OCI-LY7 (cell line): ENCODE measurements around the gene UMAD1. TPM values are rescaled to one million over a fixed set of nuclear protein-coding genes. Genes with fewer than 3 reads are reported as not detected.

Source experiments
- BruUV-seq: library from RNA; stranded (reverse); fragments of 400-500 nt; replicated peaks from 2 replicates; lab custom pipeline; 2021; lab: Mats Ljungman, UMichigan
- CTCF ChIA-PET: fragments of 300-600 bp; sonication (Branson Sonifier 250); formaldehyde crosslinking; loops from one replicate; lab custom pipeline; 2022; ENCODE audit warnings: antibody characterized with exemption; ENCODE audit not compliant: unreplicated experiment; lab: Charles Lee
- POLR2A ChIA-PET: fragments of 300-600 bp; sonication (Branson Sonifier 250); formaldehyde crosslinking; loops from one replicate; lab custom pipeline; 2022; ENCODE audit warnings: antibody characterized with exemption; lab: Charles Lee
- DNase-seq: peaks from one replicate; pipeline ENCODE4 v3.0.0-alpha.2; 2015; ENCODE audit warnings: low spot score
- H2AFZ ChIP-seq: fragments of 200-600 bp; sonication (generic), shearing (Covaris generic); 2 replicates; pipeline ENCODE4 v1.6.1; 2014; ENCODE audit warnings: mild to moderate bottlenecking, antibody characterized with exemption, low read length, moderate library complexity
- H3K27ac ChIP-seq: fragments of 200-600 bp; sonication (generic); 2 replicates; pipeline ENCODE4 v1.5.1; 2014; ENCODE audit warnings: mixed run types, low read depth, mild to moderate bottlenecking, moderate library complexity, low read length, inconsistent platforms; ENCODE audit not compliant: poor library complexity, severe bottlenecking
- H3K36me3 ChIP-seq: fragments of 200-600 bp; sonication (generic); 2 replicates; pipeline ENCODE4 v1.6.1; 2014; ENCODE audit warnings: mild to moderate bottlenecking, antibody characterized with exemption, low read length, moderate library complexity, mixed read lengths; ENCODE audit not compliant: insufficient read depth
- H3K4me1 ChIP-seq: fragments of 200-600 bp; sonication (generic); 2 replicates; pipeline ENCODE4 v1.5.1; 2014; ENCODE audit warnings: mild to moderate bottlenecking, low read length; ENCODE audit not compliant: insufficient read depth, poor library complexity, severe bottlenecking
- H3K4me2 ChIP-seq: fragments of 200-600 bp; sonication (generic); 2 replicates; pipeline ENCODE4 v1.6.1; 2014; ENCODE audit warnings: mild to moderate bottlenecking, low read length
- H3K4me3 ChIP-seq: fragments of 200-600 bp; sonication (generic); 2 replicates; pipeline ENCODE4 v1.5.1; 2014; ENCODE audit warnings: mild to moderate bottlenecking, low read depth, low read length; ENCODE audit not compliant: poor library complexity, severe bottlenecking
- H3K79me2 ChIP-seq: fragments of 200-600 bp; sonication (generic); 2 replicates; pipeline ENCODE4 v1.6.1; 2016; ENCODE audit warnings: low read depth, mild to moderate bottlenecking, low read length, moderate library complexity, mixed read lengths; ENCODE audit not compliant: insufficient read depth
- H3K9me2 ChIP-seq: fragments of 200-600 bp; sonication (generic); 2 replicates; pipeline ENCODE4 v1.6.1; 2016; ENCODE audit warnings: mild to moderate bottlenecking, low read length, mixed read lengths; ENCODE audit not compliant: insufficient read depth
- H3K9me3 ChIP-seq: fragments of 200-600 bp; sonication (generic); 2 replicates; pipeline ENCODE4 v1.6.1; 2014; ENCODE audit warnings: mild to moderate bottlenecking, mixed run types, low read length, mixed read lengths
- H4K20me1 ChIP-seq: fragments of 200-600 bp; sonication (generic); 2 replicates; pipeline ENCODE4 v1.6.1; 2014; ENCODE audit warnings: mild to moderate bottlenecking, antibody characterized with exemption, low read length, moderate library complexity, mixed read lengths; ENCODE audit not compliant: insufficient read depth
- EZH2phosphoT487 ChIP-seq: fragments of 200-600 bp; sonication (generic); IDR thresholded peaks from 2 replicates; pipeline ENCODE4 v1.6.1; 2018; ENCODE audit warnings: low read depth, borderline replicate concordance, mild to moderate bottlenecking, mixed run types, antibody characterized with exemption, low read length, moderate library complexity, mixed read lengths
- intact Hi-C: fragments of 100-400 bp; cut with micrococcal nuclease; formaldehyde crosslinking; loops from one replicate; pipeline ENCODE4 v1.10.0; 2022; ENCODE audit not compliant: unreplicated experiment
- total RNA-seq, 2 experiments: library from RNA; depleted of rRNA in 1 of 2; stranded (reverse); fragments of >200 nt in 1 of 2; shearing (Covaris generic) in 1 of 2; gene quantifications; 2 replicates each; pipeline ENCODE4 v1.2.3, GENCODE V29; 2014 to 2022
- TF ChIP-seq, protein P1 (sequence below): fragments of 200-600 bp; sonication (generic); conservative IDR thresholded peaks from 2 replicates; pipeline ENCODE4 v1.5.1; 2014; ENCODE audit warnings: mild to moderate bottlenecking, antibody characterized with exemption, low read length, moderate library complexity, mixed read lengths

Gene UMAD1
- total RNA-seq, 2 experiments from 2014 or later = 8.7 to 15.2 TPM

DNA sequence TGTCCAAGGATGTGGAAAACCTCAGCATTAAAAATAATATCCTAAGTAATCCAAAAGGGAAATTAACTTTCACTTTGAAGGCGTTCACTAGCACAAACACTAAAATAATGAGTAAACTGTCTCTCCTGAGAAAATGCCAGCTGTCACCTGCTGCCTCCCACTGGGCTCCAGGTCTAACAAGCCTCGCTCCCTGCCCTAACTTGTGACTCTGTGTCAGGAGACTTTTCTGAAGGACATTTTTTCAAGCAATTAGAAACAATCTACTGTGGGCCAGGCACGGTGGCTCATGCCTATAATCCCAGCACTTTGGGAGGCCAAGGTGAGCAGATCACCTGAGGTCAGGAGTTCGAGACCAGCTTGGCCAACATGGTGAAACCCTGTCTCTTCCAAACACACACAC lies 255.2 kb downstream of the UMAD1 start:
- BruUV-seq = no TSS peak
- intact Hi-C loops = no loop called here

DNA sequence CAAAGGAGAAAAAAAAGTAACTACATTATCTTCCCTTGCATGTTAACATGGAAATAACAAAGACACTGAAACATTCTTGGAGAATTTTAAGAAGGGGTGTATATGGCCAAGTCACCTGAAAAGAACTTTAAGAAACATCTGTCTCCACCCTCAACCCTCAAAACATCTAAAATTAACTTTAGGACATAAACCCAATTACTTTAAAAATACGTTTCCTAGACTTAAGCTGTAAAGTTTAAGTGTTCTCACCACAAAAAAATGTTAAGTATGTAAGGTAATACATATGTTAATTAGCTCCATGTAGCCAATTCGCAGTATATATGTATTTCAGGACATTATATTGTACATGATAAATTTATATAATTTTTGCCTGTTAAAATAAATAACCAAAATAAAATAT lies 257.0 kb downstream of the UMAD1 start:
- no peaks in the 10 kb centered on the region for H3K9me2 ChIP-seq
- intact Hi-C loops = no loop called here
- H3K4me1 ChIP-seq = no peaks in the 10 kb centered on the region
- H3K36me3 ChIP-seq = no peaks in the 10 kb centered on the region
- no peak overlapping the region for H3K27ac ChIP-seq
- BruUV-seq = no TSS peak
- H3K4me3 ChIP-seq = no peak overlapping the region
- no peak for DNase-seq
- no peaks in the 10 kb centered on the region for H3K9me3 ChIP-seq
- H3K4me2 ChIP-seq = no peak overlapping the region
- no peaks in the 10 kb centered on the region for H3K79me2 ChIP-seq
- ChIA-PET POLR2A (interaction anchor here (0.6 to 1.5 kb wide), 6 partner anchors 11 to 280 kb away, joined by 3 to 5 read pairs (median 3); no protein-coding TSS in a partner anchor), CTCF (interaction anchor here (1.1 kb wide), 1 partner anchor 72 kb away, joined by 4 read pairs; no protein-coding TSS in a partner anchor)
- H2AFZ ChIP-seq = no peak overlapping the region
- H4K20me1 ChIP-seq = no peaks in the 10 kb centered on the region
- no peak for TF ChIP-seq EZH2phosphoT487
- TF ChIP-seq, protein P1, sequence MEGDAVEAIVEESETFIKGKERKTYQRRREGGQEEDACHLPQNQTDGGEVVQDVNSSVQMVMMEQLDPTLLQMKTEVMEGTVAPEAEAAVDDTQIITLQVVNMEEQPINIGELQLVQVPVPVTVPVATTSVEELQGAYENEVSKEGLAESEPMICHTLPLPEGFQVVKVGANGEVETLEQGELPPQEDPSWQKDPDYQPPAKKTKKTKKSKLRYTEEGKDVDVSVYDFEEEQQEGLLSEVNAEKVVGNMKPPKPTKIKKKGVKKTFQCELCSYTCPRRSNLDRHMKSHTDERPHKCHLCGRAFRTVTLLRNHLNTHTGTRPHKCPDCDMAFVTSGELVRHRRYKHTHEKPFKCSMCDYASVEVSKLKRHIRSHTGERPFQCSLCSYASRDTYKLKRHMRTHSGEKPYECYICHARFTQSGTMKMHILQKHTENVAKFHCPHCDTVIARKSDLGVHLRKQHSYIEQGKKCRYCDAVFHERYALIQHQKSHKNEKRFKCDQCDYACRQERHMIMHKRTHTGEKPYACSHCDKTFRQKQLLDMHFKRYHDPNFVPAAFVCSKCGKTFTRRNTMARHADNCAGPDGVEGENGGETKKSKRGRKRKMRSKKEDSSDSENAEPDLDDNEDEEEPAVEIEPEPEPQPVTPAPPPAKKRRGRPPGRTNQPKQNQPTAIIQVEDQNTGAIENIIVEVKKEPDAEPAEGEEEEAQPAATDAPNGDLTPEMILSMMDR = no peak

More for the DNA sequence above, 255.2 kb downstream of the UMAD1 start:
- H4K20me1 ChIP-seq = no peaks in the 10 kb centered on the region
- no peaks in the 10 kb centered on the region for H3K79me2 ChIP-seq
- CTCF ChIA-PET = no interaction called here
- DNase-seq = no peak
- TF ChIP-seq EZH2phosphoT487 = no peak
- TF ChIP-seq, protein P1 = no peak
- no peak overlapping the region for H2AFZ ChIP-seq
- no peaks in the 10 kb centered on the region for H3K4me1 ChIP-seq
- H3K4me3 ChIP-seq = no peak overlapping the region
- peaks cover 4% of the 10 kb centered on the region; the same call in 1 of the 2 replicates for H3K9me3 ChIP-seq
- POLR2A ChIA-PET = interaction anchor here (0.7 to 1.1 kb wide), 5 partner anchors 8 to 708 kb away, joined by 3 to 5 read pairs (median 4); no protein-coding TSS in a partner anchor
- no peak overlapping the region for H3K27ac ChIP-seq
- no peak overlapping the region for H3K4me2 ChIP-seq
- H3K36me3 ChIP-seq = no peaks in the 10 kb centered on the region
- H3K9me2 ChIP-seq = no peaks in the 10 kb centered on the region

DNA sequence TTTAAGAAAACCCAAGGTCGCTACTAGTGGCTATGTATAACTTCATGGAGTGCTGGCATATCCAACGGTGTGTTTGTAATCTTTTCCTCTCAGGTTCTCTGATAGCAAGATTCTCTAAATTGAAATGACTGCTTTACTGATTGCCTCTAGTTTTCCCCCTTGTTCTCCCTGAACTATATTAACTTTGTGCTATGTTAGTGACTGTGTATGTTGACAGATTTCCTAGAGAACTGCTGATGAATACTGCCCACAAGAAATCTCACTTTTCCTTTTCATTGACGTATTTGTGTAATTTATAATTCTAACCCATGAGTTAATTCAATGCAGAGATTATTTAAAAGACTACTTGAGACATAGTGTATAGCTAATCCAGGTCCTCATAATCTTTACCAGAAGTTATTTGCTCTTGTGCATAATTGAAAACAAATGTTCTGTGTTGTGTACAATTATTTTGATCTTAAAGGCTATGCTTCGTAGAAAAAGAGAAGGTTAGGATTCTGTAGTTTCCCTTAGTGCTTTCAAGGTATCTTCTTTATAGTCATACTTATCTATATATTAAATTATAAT lies 257.5 kb downstream of the UMAD1 start:
- Histone ChIP-seq H3K4me3 (no peak overlapping the region), H3K9me3 (no peaks in the 10 kb centered on the region), H3K79me2 (no peaks in the 10 kb centered on the region), H3K27ac (no peak overlapping the region), H3K9me2 (no peaks in the 10 kb centered on the region), H2AFZ (no peak overlapping the region), H4K20me1 (no peaks in the 10 kb centered on the region), H3K4me2 (no peak overlapping the region), H3K4me1 (no peaks in the 10 kb centered on the region), H3K36me3 (no peaks in the 10 kb centered on the region)
- ChIA-PET CTCF (no interaction called here), POLR2A (interaction anchor here (1.0 to 1.5 kb wide), 3 partner anchors 11 to 33 kb away, joined by 3 to 5 read pairs (median 4); no protein-coding TSS in a partner anchor)
- DNase-seq = no peak
- intact Hi-C loops = no loop called here
- no TSS peak for BruUV-seq
- no peak for TF ChIP-seq EZH2phosphoT487
- TF ChIP-seq, protein P1 = no peak
